Mucosa of gallbladder (tissue), 1 donor: ENCODE results near the gene UBC. TPM values are rescaled to one million over a fixed set of nuclear protein-coding genes. Genes with fewer than 3 reads are reported as not detected.

Source experiments
- DNase-seq: peaks from one replicate; pipeline ENCODE4 v3.0.0-alpha.2; 2020; ENCODE audit warnings: low spot score
- total RNA-seq: library from RNA; stranded (reverse); gene quantifications from one replicate; pipeline ENCODE4 v1.2.1, GENCODE V29; 2021
- donor health status: DM: no; HTN: no; CAD: no.

The UBC gene
- total RNA-seq, 1 donor from 2014 or later = 1,032 TPM

- DNase-seq = no peak
These were observed 50.1 kb downstream of the UBC start for GRCh38 chr12:124864326-124864752.

DNA sequence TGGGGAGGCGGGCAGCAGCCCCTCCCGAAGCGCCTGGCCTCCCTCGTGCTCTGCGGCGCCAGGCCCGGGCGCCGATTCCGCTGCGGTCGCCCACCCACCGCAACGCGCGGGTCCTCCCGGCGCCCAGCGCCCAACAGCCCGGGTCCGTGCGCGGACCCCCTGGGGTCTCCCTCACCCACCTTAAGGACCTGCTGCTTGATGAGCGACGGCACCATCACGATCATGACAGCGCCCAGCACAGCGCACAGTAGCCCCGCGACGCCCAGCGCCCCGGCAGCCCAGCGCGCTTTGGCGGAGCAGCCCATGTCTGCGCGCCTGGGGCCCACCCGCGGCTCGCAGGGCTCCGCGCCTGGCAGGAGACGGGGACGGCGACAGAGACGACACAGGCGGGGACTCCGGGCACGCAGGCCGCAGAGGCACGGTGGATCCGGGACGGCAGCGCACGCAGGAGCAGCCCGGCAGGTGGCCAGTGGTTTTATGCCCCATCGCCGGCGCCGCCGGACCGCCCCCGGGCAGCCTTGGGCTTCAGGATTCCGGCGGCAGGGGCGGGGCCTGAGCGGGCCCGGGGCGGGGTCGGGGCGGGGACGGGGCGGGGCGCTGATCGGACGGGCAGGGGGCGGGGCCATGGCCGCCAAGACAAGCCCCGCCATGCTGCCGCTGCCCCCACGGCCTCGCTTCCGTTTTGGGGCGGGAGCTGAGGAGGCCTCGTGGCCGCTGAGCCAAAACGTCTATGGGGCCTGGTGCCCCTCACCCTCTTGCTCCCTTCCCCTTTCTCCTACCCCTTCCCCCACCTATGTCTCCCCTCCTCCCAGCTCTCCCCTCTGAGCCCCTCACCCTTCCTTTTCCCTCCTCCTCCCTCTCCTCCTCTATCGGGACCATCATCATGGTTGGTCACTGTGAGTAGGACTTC, 50.8 kb downstream of the UBC start, which contains the start of gene SCARB1:
TSS of gene SCARB1 (minus strand) at position 449 of the 910 bp plus-strand sequence. CDS start at position 305, 144 bp downstream.
- DNase-seq = peak; percentile 86

GRCh38 chr12:124862768-124863415, 51.6 kb downstream of the UBC start:
- DNase-seq = no peak

DNA sequence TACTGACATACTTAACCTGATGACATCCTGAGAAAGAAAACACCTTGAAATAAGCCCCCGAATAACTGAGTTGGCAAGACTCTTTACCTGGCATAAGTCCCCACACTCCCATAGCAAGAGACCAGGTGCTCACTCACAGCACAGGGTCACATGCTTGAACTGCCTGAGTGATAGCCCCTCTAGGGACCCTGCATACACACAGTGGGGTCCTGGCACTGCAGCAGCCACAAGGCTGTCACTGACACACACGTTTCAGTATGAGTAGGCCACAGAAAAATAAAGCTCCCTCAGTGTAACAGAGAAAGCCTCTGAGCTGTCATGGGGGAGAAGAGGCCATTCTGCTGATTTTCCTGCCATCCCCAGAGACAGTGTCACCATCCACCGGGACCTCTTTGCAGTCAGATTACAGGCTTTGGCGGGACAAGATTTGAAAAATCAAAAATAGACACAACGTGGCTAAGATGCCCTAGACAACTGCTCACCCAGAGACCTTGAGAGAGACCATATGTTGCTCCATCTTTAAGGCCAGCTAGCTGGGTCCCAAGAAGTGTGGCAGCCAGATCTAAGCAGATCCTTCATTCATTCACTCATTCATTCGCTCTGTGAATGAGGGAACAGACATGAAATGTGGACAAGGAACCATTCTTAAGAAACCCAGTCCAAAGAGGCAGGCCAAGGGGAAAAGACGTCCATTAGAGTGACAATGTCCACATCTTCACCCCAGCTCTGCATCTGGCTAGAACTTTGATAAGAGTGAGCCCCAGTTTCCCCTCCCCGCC, 52.4 kb downstream of the UBC start:
- DNase-seq = no peak

Other genes with a start within 250 kb of the UBC start
- gene SCARB1, start 50.8 kb downstream of the UBC start, total RNA-seq = 102 TPM
- 21.0 TPM for gene DHX37, start 74.5 kb upstream of the UBC start, total RNA-seq
- gene BRI3BP, start 79.0 kb upstream of the UBC start, total RNA-seq = 39.9 TPM
- gene AACS, start 150.8 kb upstream of the UBC start, total RNA-seq = 56.9 TPM